ENCODE results near the gene CCL11. TPM values are rescaled to one million over a fixed set of nuclear protein-coding genes. Genes with fewer than 3 reads are reported as not detected.

Gene CCL11
- total and polyA plus RNA-seq, 2 of the 8 experiments (the other 6 are each of a cell fraction or from before 2014, with no cell fraction given) = not detected

DNA sequence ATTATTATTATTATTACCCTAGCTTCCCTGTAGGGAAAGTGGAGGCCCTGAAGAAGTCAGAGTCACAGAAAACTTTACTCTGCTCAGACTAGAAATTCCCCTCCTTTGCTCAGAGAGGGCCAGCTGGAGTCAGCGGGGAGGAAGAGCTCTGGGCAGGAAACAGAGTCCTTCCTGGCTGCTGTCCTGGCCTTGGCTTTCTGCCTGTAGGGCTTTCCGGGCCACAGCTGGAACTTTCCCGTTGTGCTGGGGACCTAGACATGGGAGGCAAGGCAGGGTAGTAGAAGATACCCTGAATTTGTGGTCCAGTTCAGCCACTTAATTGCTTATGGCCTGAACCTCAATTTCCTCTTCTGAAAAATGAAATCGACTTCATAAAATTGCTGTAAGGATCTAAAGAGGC is 44.5 kb upstream of the CCL11 start (continued):
- TF ChIP-seq, protein P1, sequence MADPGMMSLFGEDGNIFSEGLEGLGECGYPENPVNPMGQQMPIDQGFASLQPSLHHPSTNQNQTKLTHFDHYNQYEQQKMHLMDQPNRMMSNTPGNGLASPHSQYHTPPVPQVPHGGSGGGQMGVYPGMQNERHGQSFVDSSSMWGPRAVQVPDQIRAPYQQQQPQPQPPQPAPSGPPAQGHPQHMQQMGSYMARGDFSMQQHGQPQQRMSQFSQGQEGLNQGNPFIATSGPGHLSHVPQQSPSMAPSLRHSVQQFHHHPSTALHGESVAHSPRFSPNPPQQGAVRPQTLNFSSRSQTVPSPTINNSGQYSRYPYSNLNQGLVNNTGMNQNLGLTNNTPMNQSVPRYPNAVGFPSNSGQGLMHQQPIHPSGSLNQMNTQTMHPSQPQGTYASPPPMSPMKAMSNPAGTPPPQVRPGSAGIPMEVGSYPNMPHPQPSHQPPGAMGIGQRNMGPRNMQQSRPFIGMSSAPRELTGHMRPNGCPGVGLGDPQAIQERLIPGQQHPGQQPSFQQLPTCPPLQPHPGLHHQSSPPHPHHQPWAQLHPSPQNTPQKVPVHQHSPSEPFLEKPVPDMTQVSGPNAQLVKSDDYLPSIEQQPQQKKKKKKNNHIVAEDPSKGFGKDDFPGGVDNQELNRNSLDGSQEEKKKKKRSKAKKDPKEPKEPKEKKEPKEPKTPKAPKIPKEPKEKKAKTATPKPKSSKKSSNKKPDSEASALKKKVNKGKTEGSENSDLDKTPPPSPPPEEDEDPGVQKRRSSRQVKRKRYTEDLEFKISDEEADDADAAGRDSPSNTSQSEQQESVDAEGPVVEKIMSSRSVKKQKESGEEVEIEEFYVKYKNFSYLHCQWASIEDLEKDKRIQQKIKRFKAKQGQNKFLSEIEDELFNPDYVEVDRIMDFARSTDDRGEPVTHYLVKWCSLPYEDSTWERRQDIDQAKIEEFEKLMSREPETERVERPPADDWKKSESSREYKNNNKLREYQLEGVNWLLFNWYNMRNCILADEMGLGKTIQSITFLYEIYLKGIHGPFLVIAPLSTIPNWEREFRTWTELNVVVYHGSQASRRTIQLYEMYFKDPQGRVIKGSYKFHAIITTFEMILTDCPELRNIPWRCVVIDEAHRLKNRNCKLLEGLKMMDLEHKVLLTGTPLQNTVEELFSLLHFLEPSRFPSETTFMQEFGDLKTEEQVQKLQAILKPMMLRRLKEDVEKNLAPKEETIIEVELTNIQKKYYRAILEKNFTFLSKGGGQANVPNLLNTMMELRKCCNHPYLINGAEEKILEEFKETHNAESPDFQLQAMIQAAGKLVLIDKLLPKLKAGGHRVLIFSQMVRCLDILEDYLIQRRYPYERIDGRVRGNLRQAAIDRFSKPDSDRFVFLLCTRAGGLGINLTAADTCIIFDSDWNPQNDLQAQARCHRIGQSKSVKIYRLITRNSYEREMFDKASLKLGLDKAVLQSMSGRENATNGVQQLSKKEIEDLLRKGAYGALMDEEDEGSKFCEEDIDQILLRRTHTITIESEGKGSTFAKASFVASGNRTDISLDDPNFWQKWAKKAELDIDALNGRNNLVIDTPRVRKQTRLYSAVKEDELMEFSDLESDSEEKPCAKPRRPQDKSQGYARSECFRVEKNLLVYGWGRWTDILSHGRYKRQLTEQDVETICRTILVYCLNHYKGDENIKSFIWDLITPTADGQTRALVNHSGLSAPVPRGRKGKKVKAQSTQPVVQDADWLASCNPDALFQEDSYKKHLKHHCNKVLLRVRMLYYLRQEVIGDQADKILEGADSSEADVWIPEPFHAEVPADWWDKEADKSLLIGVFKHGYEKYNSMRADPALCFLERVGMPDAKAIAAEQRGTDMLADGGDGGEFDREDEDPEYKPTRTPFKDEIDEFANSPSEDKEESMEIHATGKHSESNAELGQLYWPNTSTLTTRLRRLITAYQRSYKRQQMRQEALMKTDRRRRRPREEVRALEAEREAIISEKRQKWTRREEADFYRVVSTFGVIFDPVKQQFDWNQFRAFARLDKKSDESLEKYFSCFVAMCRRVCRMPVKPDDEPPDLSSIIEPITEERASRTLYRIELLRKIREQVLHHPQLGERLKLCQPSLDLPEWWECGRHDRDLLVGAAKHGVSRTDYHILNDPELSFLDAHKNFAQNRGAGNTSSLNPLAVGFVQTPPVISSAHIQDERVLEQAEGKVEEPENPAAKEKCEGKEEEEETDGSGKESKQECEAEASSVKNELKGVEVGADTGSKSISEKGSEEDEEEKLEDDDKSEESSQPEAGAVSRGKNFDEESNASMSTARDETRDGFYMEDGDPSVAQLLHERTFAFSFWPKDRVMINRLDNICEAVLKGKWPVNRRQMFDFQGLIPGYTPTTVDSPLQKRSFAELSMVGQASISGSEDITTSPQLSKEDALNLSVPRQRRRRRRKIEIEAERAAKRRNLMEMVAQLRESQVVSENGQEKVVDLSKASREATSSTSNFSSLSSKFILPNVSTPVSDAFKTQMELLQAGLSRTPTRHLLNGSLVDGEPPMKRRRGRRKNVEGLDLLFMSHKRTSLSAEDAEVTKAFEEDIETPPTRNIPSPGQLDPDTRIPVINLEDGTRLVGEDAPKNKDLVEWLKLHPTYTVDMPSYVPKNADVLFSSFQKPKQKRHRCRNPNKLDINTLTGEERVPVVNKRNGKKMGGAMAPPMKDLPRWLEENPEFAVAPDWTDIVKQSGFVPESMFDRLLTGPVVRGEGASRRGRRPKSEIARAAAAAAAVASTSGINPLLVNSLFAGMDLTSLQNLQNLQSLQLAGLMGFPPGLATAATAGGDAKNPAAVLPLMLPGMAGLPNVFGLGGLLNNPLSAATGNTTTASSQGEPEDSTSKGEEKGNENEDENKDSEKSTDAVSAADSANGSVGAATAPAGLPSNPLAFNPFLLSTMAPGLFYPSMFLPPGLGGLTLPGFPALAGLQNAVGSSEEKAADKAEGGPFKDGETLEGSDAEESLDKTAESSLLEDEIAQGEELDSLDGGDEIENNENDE (IDR thresholded peaks at IDR 0.05; ENCODE audit: insufficient replicate concordance, low read length) = no peak
- TF ChIP-seq CEBPB (IDR thresholded peaks at IDR 0.05; ENCODE audit: low read depth, low read length) (no peak), SP1 (IDR thresholded peaks at IDR 0.05; ENCODE audit: low read depth, low read length) (no peak), TEAD4 (IDR thresholded peaks at IDR 0.05; ENCODE audit: low read depth, low read length) (no peak), KDM5A (IDR thresholded peaks at IDR 0.05; ENCODE audit: low read length) (no peak)
- TF ChIP-seq, protein P2, sequence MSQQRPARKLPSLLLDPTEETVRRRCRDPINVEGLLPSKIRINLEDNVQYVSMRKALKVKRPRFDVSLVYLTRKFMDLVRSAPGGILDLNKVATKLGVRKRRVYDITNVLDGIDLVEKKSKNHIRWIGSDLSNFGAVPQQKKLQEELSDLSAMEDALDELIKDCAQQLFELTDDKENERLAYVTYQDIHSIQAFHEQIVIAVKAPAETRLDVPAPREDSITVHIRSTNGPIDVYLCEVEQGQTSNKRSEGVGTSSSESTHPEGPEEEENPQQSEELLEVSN (IDR thresholded peaks at IDR 0.05) = no peak
